SKM-1 (cell line): Measurements from ENCODE around the gene SIGLECL1.

Source experiments
- DNase-seq: peaks from one replicate; lab custom pipeline; 2025; ENCODE audit not compliant: unreplicated experiment; lab: John Stamatoyannopoulos, UW

SIGLECL1 gene

DNA sequence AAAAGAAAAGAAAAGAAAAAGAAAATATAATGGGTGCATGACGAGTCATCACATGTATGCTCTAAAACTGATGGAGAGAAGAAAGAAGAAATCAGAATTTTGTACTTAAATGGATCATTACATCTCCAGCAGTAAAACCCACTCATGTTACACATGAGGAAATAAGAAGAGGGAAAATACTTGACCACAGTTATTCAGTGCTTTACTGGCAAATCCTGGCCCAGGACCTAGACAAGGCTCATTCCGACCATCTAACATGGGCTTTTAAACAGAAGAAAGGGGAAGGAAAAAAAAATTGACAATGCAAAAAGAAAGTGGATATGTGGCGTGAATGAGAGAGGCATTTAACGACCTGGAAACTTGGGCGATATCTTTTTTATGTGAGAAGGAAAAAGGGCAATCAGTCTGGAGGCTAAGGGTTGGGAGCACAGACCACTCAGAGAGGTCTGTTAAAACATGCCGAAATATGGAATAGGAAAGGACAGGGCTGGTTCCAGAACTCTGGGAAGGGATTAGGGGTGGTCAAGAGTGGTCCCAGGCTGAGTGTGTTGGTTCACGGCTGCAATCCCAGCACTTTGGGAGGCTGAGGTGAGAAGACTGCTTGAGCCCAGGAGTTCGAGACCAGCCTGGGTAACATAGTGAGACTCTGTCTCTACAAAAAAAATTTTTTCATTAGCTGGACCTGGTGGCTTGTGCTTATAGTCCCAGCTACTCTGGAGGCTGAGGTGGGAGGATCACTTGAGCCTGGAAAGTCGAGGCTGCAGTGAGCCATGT is 1.6 kb downstream of the SIGLECL1 start:
- no peak for DNase-seq

DNA sequence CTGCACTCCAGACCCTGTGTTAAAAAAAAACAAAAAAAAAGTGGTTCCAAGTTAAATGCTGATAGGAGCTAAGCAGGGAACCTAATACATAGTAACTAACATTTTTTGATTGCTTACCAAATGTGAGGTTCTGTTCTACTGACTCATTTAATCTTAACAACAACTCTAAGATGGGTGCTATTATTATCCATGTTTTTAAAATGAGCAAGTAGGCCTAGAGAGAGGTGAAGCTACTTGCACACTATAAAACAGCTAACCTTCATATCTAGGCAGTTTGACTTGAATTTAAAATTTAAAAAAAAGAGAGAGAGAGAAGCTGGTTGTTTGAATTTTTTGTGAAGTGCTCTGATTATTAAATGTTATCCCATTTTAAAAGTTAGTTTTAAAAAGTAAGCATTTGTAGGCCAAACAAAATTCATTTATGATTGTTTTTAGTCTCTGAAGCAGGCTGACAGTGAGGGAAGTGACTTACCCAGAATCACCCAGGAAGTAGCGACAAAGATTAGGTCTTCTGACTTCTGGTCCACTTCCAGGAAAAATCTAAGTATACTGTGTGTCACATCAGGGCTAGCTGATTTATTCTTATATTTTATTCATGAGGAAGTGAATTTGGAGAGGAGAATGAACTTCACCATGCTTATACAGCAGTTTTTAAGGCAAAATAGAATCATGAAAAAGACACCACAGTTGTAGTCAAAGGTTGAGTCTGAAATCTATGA is 2.4 kb downstream of the SIGLECL1 start:
- no peak for DNase-seq

DNA sequence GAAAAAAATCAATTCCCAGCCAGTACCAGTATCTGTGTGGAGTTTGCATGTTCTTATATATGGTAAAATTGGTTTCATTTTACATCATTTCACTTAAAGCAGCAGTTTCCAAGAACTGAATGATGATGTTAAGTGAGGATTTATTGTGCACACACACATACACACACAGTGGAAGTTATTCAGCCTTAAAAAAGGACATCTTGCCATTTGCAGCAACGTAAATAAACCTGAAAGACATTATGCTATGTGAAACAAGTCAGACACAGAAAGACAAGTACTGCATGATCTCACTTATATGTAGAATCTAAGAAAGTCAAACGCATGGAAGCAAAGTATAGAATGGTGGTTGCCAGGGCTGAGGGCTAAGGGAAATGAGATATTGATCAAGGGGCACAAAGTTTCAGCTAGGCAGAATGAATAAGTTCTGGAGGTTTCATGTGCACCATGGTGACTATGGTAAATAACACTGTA is 5.3 kb downstream of the SIGLECL1 start:
- DNase-seq: no peak

DNA sequence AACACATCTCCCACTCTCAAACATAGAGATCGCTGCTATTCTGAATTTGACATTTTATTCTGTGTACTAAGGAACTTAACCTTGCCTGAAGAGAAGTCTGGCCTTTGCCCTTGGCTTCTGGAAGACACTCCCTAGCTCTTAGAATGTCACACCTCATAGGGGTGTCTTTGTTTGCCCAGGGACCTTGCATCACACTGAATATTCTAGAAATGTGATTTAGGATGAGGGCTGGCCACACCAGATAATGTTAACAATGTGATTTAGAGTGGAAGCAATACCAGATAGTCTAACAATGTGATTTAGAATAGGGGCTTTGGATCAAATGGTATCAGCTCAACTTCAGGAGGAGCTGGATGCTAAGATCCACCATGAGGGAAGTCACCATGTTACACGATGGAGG is 6.6 kb downstream of the SIGLECL1 start:
- no peak for DNase-seq

DNA sequence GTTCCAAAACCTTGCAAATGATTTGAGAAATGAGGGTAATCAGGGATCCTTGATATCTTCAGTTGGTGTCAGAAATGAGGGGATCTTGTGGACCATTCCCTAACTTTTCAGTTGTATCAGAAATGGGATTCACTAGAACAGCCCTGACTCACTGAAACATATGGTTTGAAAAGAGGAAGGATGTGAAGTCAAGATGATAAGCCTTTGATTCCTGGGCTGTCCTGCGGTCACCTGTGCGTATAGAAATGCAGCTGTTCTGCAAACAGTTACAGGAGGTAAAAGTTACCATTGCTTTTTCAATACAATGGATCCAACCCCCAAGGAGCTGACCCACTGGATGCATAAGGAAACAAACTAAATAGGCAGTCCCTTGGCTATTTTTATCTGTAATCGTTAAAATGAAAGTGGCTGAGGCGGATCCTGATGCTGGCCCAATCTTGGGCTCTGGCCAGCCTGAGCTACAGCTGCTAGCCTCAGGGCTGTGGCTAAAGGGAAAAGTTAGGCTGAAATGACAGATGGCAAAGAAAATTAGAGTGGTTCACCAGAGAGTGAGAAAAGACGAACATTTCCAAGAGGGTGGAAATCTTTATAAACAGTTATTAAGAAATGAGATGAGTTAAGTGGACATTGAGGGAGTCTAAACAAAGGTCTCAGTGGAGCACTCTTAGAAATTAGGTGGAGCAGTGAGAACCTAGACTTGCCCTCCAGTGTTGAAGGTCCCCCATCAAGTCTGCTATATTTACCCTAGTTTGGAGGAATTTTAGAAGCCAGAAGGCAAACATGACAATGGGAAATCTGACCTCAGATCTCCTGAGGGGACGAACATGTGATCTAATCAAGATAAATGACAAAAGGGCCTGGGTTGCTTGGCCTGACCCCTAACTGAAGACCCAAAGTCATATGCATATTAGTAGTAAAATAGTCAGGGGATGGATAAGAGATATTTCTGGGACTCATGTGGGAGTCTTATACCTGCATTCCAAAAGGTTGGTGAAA is 7.6 kb downstream of the SIGLECL1 start:
- DNase-seq: no peak

DNA sequence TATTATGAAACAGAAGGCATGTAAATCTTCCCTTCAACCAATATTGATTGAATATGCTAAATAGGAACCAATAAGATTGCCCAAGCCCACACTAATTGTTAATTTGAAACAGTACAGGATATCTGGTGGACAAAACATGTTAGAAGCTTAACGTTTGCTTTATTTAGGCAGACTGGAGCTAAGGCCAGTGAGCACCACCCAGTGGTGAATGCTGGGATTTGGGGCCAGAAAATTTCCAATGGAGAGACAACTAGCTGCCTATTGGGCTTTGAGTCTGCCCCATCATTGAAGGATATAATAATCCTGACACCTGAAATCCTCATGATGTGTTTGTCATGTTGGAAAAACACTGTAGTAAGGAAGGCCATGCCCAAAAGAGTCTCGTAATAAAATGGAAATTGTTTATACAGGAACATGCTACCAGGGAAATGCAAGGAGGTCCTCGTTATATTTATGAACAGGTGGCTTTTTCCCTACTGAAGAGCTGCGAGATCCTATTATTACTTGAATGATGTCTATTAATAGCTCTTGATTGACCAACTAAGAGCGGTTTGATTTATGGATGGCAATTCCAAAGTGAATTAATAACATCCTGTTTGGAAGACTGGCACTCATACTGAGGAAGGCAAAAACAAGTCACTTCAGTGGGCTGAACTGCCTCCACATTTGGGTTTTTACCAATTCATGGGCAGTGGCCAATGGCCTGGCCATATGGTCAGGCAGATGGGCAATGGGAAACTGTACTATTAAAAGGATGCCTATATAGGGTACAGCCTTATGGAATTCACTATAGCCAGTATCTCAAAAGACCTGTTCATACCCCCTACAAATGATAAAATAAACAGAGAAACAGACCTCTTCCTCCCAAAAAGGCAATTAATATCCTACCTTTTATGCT is 8.7 kb downstream of the SIGLECL1 start:
- peak; percentile 4 for DNase-seq

DNA sequence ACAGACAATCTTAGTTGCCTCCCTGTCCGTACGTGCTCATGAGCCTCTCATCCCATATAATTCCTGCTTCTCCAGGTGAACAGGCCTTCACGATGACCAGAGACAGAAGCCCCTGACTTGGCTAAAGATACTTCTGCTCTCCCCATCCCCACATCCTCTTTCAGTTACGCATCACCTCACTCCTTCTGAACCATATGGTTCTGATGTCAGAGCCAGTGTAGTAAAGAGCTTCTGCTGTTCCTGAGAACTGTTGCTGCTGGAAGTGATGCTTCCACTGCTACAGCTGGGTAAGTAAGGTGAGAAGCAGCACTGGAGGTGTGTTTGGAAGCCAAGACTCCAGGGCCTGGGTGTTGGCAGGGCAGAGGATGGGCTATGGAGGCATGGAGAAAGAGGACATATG is 12.9 kb downstream of the SIGLECL1 start:
- DNase-seq: no peak

DNA sequence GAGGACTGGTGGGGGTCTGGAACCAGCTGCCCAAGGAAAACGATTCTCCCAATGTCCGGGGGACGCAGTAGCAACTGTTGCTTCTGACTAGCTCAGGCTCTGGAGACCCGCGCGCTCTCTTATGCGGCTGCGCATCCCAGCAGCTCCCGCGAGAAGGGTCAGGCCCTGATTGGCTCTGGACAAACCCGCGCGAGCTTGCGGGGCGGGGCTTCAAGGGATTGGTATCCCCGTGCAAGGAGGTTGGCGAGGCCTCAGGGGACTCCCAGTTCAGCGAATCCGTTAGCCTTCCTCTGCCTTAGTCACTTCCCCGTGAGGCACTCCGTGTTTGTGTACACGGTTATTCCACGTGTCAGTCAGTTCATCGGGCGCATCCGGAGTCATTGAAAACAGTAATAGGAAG is 20.2 kb downstream of the SIGLECL1 start:
- DNase-seq: no peak

DNA sequence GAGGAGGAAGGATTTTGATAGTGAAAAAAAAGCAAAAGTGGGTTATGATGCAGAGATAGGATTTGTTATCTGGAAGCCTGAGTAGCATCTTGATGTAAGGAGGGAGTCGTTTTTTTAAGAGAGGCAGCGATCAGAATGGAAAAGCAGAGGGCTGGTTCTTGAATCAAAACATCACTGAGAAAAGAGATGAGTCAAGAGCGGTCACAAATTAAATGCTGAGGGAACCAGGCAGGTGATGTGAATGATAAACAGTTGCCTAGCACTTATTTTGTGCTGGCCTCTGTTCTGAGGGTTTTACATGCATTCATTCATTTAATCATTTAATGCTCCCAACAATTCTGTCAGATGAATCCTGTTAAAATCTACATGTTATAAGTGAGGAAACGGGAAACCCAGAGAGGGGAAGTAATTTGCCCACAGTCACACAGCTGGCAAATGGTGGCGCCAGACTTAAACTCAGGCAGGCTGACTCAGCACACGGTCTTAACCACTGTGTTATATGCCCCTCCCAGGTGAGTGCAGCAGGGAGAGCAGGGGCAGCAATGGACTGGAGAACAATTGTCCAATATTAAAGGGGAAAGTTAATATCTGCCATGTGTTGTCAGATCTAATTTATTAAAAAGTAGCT is 21.4 kb downstream of the SIGLECL1 start:
- DNase-seq: peak; percentile 2

DNA sequence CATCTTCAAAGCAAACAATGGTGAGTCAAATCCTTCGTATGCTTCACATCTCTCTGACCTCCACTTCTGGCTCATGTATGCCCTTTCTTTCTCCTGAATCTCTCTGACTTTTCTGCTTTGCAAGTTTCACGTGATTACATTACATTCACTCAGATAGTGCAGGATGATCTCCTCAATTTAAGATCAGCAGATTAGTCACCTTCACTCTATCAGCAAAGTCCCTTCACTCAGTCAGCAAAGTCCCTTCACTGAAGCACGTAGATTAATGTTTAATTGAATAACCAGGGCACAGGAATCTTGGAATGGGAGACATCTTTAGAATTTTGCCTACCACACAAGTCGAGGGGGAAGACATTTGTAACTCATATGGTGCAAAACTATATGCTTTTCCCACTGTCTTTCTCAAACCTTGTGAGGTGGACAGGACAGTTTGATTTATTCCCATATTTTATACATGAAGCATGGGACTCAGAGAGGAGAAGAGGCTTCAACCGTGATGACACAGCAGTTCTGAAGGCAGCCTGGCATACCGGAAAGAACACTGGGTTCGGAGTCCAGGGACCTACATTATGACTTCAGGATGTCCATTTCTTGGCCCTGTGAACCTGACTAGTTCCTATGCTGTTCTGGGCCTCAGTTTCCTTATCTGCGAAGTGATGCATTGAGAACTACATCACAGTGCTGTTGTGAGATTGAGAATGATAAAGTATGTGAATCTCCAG is 23.3 kb downstream of the SIGLECL1 start:
- no peak for DNase-seq

DNA sequence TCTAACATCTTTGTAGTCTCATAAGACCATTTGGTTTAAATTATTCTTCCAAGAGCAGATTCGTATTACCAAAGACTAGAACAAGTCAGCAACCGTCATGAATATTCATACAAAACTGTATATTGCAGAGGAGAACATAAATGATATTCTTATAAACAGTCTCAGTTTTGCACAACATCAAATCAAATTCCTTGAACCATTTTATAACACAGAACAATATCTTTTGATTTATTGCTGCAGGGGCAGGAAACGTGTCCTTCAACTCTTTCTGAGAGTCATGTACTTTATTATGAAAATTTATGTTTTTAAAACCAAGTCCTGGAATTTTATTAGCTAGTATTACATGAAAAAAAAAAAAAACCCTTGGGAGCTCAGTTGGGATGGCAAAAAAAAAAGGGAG is 26.2 kb downstream of the SIGLECL1 start:
- no peak for DNase-seq

DNA sequence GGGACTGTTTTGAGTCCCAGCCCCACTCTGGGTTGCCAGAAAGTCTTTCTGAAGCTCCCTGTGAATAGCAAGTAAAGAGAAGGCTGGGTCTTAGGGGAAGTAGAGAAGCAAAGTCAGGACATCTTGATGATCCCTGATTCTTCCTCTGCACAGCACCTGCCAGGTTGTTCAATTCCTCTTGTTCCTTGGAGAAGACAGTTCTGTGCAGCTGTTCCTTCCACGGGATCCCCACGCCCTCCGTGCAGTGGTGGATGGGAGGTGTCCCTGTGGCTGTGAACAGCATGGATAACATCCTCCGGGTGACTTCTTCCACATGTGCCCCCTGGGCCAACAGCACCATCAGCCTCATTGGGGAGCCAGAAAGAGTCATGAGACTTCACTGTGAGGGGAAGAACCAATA is 31.5 kb downstream of the SIGLECL1 start:
- DNase-seq: no peak

DNA sequence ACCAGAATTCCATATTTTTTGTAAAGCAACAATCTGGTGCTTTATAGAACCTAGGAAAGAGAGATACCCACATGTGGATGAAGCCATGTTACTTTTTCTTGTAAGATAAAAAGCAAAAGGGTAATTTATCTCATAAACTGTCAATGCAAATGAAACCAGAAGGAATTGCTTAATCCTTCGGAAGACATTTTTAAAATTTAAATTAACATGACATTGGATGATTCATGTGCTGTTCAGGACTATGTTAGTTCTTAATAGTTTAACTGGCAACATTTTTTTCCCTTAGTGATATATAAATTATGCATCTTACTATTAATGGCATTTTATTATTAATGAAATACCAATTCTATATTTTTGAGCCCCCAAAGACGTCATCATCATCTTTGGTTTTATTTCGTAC is 34.8 kb downstream of the SIGLECL1 start:
- no peak for DNase-seq

DNA sequence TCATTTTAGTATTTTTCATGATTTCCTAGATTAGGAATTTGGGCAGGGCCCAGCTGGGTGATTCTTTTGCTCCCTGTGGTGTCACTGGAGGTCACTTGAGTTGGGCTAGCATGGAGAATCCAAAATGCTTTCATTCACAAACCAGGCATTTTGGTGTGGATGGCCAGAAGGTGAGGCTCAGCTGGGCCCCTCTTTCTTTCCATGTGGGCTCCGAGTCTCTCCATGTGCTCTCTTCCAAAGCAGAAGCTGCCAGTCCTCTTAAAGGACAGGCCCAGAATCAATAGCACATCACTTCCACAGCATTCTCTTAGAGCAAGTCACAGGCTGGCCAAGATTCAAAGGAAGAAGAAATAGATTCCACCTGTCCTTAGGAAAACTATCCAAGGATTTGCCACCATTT is 38.8 kb downstream of the SIGLECL1 start:
- no peak for DNase-seq

DNA sequence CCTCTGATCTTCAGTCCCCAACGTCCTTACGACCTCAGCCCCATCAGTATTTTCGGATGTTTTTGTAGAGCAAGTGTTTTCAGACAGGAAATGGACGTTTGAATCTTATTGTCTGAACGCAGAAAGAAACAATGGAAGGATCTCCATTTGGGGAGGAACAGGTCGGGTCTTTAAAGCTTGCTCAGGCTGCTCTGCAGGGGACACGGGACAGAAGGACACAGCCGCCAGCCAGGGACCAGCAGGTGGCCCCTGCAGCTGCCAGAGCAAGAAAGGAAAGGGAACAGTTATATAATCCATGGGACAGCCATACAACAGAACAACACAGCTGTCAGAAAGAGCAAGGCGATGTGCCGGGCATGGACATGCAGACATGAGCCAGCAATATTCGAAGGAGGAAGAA is 42.1 kb downstream of the SIGLECL1 start:
- DNase-seq: no peak

DNA sequence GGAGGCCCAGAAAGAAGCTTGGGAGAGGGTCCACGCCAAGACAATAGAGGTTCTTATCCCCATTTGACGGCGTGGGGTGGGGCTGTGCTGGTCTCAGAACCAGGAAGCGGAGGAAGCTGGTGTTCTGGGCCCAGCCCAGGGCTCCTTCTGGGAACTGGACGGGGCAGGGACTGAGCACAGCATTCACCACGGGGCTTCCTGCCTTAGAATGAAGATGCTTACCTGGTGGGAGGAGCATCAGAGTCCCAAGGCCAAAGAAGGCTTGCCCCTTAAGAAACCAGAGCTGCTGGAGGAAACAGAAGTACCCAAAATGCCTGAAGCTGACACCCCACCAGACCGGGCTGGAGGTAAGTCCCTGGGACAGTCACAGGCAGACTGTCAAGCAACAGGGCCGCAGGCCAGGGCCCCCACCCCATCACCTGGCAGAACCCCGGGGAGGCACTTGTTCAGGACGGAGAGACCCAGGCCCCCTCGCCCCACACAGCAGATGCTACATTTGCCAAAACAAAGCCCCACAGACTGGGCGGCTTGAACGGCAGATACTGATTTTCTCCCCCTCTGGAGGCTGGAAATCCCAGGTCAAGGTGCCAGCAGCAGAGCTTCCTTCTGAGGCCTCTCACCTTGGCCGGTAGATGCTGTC is 42.8 kb downstream of the SIGLECL1 start:
- DNase-seq: no peak

DNA sequence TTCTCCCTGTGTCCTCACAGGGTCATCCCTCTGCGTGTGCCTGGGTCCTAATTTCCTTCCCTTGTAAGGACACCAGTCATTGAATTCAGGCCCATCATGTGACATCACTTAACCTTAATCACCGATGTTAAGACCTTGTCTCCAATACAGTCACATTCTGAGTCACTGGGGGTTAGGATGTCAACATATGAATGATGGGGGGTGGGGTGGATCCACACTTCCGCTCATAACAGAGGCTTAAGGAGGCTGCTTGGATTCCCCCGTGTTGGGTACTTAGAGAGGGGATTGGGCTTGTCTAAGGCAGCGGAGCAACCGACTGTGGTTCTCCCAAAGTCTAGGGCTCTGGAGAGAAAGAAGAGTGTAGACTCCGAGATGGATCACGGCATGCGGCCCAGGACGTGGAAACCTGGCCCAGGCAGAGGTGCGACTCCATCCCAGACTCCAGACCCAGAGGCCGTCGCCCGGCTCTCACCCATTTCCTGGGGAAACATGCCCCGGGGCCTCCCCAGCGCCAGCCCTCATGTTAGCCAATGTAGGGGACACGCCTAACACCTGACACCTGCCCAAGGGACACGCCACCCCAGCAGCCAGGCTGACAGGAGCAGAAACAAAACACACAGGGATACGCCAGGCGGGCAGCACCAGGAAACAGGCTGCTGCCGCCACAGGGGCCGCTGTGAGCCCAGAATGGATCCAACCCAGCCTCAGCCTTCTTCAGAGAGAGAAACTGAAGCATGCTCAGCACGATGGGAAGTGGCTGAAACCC is 43.5 kb downstream of the SIGLECL1 start:
- DNase-seq: no peak

DNA sequence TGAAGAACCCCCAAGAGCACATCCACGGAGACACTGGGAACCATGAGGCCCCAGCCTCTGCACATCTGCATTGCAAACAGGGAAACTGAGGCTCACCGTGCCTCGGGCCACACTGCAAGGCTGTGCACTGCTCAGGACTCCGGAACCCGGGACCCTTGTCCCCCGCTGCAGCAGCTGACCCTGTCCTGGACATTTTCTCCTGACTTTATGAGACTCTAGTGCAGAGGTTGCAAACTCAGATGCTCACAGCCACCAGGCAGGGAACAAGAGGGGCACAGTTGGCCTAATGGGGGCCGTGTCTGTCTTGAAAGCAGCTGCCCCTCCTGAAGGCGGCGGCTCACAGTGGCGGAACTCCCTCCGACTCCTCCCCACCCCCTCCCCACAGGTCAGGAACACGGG is 44.1 kb downstream of the SIGLECL1 start:
- DNase-seq: no peak
